HepG2 (cell line): ENCODE measurements around the gene SNRPF. TPM values are rescaled to one million over a fixed set of nuclear protein-coding genes. Genes with fewer than 3 reads are reported as not detected.

ENCODE experiments used
- AFF4 ChIP-seq: sonication (generic); formaldehyde crosslinking; IDR thresholded peaks from 2 replicates; pipeline ENCODE4 v1.4.0; 2020; ENCODE audit warnings: missing genetic modification reagents
- HIVEP1 ChIP-seq: sonication (generic); formaldehyde crosslinking; IDR thresholded peaks from 2 replicates; pipeline ENCODE4 v1.4.0; 2020; ENCODE audit warnings: mild to moderate bottlenecking, missing genetic modification reagents
- HNRNPUL1 ChIP-seq: fragments of 200-400 bp; formaldehyde crosslinking; IDR thresholded peaks from 2 replicates; pipeline ENCODE4 v1.6.1; 2017; ENCODE audit warnings: low read depth, mild to moderate bottlenecking, low read length, moderate library complexity
- HOXA7 ChIP-seq: sonication (generic); formaldehyde crosslinking; IDR thresholded peaks from 2 replicates; pipeline ENCODE4 v1.8.1; 2022; ENCODE audit warnings: mild to moderate bottlenecking, missing genetic modification reagents, moderate library complexity
- KDM5A ChIP-seq: fragments of 200-600 bp; sonication (generic); IDR thresholded peaks from 2 replicates; pipeline ENCODE4 v1.7.0; 2018; ENCODE audit warnings: antibody characterized with exemption, mild to moderate bottlenecking, low read length, borderline replicate concordance
- MXD4 ChIP-seq: IDR thresholded peaks from 2 replicates; pipeline ENCODE4 v1.6.1; 2016; ENCODE audit warnings: mild to moderate bottlenecking, missing biosample characterization, missing genetic modification reagents
- NFKBIZ ChIP-seq: IDR thresholded peaks from 2 replicates; pipeline ENCODE4 v1.6.1; 2018; ENCODE audit warnings: missing genetic modification reagents, missing compliant biosample characterization
- PAX8 ChIP-seq: sonication (generic); formaldehyde crosslinking; IDR thresholded peaks from 2 replicates; pipeline ENCODE4 v1.8.0; 2022; ENCODE audit warnings: mild to moderate bottlenecking, missing genetic modification reagents, borderline replicate concordance
- RARG ChIP-seq: sonication (generic); formaldehyde crosslinking; IDR thresholded peaks from 2 replicates; pipeline ENCODE4 v1.4.0; 2020; ENCODE audit warnings: low read depth, mild to moderate bottlenecking, missing genetic modification reagents
- STAT5B ChIP-seq: sonication (generic); formaldehyde crosslinking; IDR thresholded peaks from 2 replicates; pipeline ENCODE4 v1.4.0; 2020; ENCODE audit warnings: missing genetic modification reagents
- THAP11 ChIP-seq: IDR thresholded peaks from 2 replicates; pipeline ENCODE4 v1.6.1; 2016; ENCODE audit warnings: missing biosample characterization, missing genetic modification reagents
- ZFP82 ChIP-seq: sonication (generic); formaldehyde crosslinking; IDR thresholded peaks from 2 replicates; pipeline ENCODE4 v1.5.1; 2020; ENCODE audit warnings: mild to moderate bottlenecking, missing genetic modification reagents, borderline replicate concordance
- ZMAT3 ChIP-seq: sonication (generic); formaldehyde crosslinking; conservative IDR thresholded peaks from 2 replicates; pipeline ENCODE4 v1.7.0; 2021; ENCODE audit warnings: missing genetic modification reagents
- ZNF142 ChIP-seq: sonication (generic); formaldehyde crosslinking; IDR thresholded peaks from 2 replicates; pipeline ENCODE4 v1.4.0; 2020; ENCODE audit warnings: missing genetic modification reagents
- ZNF280B ChIP-seq: sonication (generic); formaldehyde crosslinking; IDR thresholded peaks from 2 replicates; pipeline ENCODE4 v1.5.0; 2020; ENCODE audit warnings: missing genetic modification reagents, mild to moderate bottlenecking, borderline replicate concordance
- ZNF343 ChIP-seq: sonication (generic); formaldehyde crosslinking; IDR thresholded peaks from 2 replicates; pipeline ENCODE4 v1.4.0; 2020; ENCODE audit warnings: mild to moderate bottlenecking, missing genetic modification reagents
- ZNF557 ChIP-seq: sonication (generic); formaldehyde crosslinking; IDR thresholded peaks from 2 replicates; pipeline ENCODE4 v1.4.0; 2020; ENCODE audit warnings: missing genetic modification reagents
- ZNF644 ChIP-seq: IDR thresholded peaks from 2 replicates; pipeline ENCODE4 v1.6.1; 2016; ENCODE audit warnings: low read depth
- ZNF670 ChIP-seq: sonication (generic); formaldehyde crosslinking; IDR thresholded peaks from 2 replicates; pipeline ENCODE4 v1.8.0; 2022; ENCODE audit warnings: mild to moderate bottlenecking, missing genetic modification reagents, borderline replicate concordance
- ZNF878 ChIP-seq: sonication (generic); formaldehyde crosslinking; IDR thresholded peaks from 2 replicates; pipeline ENCODE4 v1.8.1; 2023; ENCODE audit warnings: mild to moderate bottlenecking, missing genetic modification reagents, moderate library complexity
- polyA plus RNA-seq, 8 experiments: library from polyadenylated mRNA; depleted of rRNA in 3 of 8; stranded (reverse) in 7 of 8; unstranded in 1 of 8; fragments of >200 nt; fragmentation: Illumina TruSeq in 4 of 8; extraction: Trizol in 4 of 8; gene quantifications; 2 replicates each; pipeline versions ENCODE4 v1.2.1 to v1.2.3, GENCODE V29; 2011 to 2016; ENCODE audit warnings: low read depth in 4 of 8, missing spikeins in 1 of 8, mixed read lengths in 1 of 8; ENCODE audit not compliant: insufficient read depth in 1 of 8
- total RNA-seq, 5 experiments: library from RNA; depleted of rRNA; stranded (reverse); fragments of >200 nt; fragmentation: Illumina TruSeq; extraction: Trizol; gene quantifications; 2 replicates each; pipeline ENCODE4 v1.2.3, GENCODE V29; 2016; ENCODE audit warnings: low read depth in 1 of 5

Gene SNRPF
- total and polyA plus RNA-seq, 2 of the 13 experiments (the other 11 are each of a cell fraction or from before 2014, with no cell fraction given) = 31.7 to 77.2 TPM

GRCh38 chr12:95859344-95859816, 628 bp downstream of the SNRPF start (continued):
- TF ChIP-seq HNRNPUL1 = no peak
- TF ChIP-seq THAP11 = no peak
- 0 out of 2 replicates have a peak, but pooled peaks have one; percentile 44 for TF ChIP-seq ZFP82 (CRISPR knock-in tag)
- TF ChIP-seq ZNF557 (CRISPR knock-in tag) = 0 out of 2 replicates have a peak, but pooled peaks have one; percentile 8
- no peak for TF ChIP-seq ZNF280B (CRISPR knock-in tag)
- peak; percentile 50; the same call in 1 of the 2 replicates for TF ChIP-seq ZNF670 (CRISPR knock-in tag)
- no peak for TF ChIP-seq ZNF142 (CRISPR knock-in tag)
- no peak for TF ChIP-seq NFKBIZ (CRISPR knock-in tag)
- no peak for TF ChIP-seq PAX8 (CRISPR knock-in tag)
- TF ChIP-seq HOXA7 = no peak
- TF ChIP-seq STAT5B (CRISPR knock-in tag) = no peak
- no peak for TF ChIP-seq ZMAT3 (CRISPR knock-in tag)
- TF ChIP-seq AFF4 (CRISPR knock-in tag) = 0 out of 2 replicates have a peak, but pooled peaks have one; percentile 16
- TF ChIP-seq MXD4 (CRISPR knock-in tag) = peak; percentile 0; the same call in 1 of the 2 replicates
- TF ChIP-seq RARG (CRISPR knock-in tag) = 0 out of 2 replicates have a peak, but pooled peaks have one; percentile 10
- no peak for TF ChIP-seq HIVEP1 (CRISPR knock-in tag)
- peak; percentile 78 for TF ChIP-seq KDM5A
- no peak for TF ChIP-seq ZNF878
- TF ChIP-seq ZNF343 = peak; percentile 3; the same call in 1 of the 2 replicates
- TF ChIP-seq ZNF644 (CRISPR knock-in tag) = no peak
